WTC11 (cell line): ENCODE measurements around the gene GPR162. TPM values are rescaled to one million over a fixed set of nuclear protein-coding genes. Genes with fewer than 3 reads are reported as not detected.

Source experiments
- ATAC-seq: fragments of 200-7000 bp; cut with Tn5 transposase; 2 replicates; pipeline ENCODE4 v1.10.0; 2021; ENCODE audit warnings: mild to moderate bottlenecking, moderate library complexity
- CTCF ChIA-PET: fragments of 300-600 bp; sonication (Branson Sonifier 250); formaldehyde crosslinking; loops from one replicate; lab custom pipeline; 2021; ENCODE audit warnings: antibody characterized with exemption; lab: Charles Lee
- POLR2A ChIA-PET: fragments of 350-600 bp; sonication (Branson Sonifier 250); formaldehyde crosslinking; loops from one replicate; lab custom pipeline; 2021; ENCODE audit warnings: antibody characterized with exemption; lab: Charles Lee
- DNase-seq: peaks from one replicate; pipeline ENCODE4 v3.0.0; 2021; ENCODE audit warnings: low spot score
- H3K27ac Mint-ChIP-seq: 2 replicates; pipeline ENCODE4 v1.8.0; 2021; ENCODE audit warnings: mixed read lengths
- H3K27me3 Mint-ChIP-seq: 2 replicates; pipeline ENCODE4 v1.8.0; 2021; ENCODE audit warnings: low read depth, mild to moderate bottlenecking, moderate library complexity, mixed read lengths
- H3K36me3 Mint-ChIP-seq: 2 replicates; pipeline ENCODE4 v1.8.0; 2021; ENCODE audit warnings: mixed read lengths
- H3K4me1 Mint-ChIP-seq: 2 replicates; pipeline ENCODE4 v1.8.0; 2022; ENCODE audit warnings: mixed read lengths
- H3K4me3 Mint-ChIP-seq: 2 replicates; pipeline ENCODE4 v1.8.0; 2021; ENCODE audit warnings: mild to moderate bottlenecking, moderate library complexity, mixed read lengths
- H3K9me3 Mint-ChIP-seq: 2 replicates; pipeline ENCODE4 v1.8.0; 2021; ENCODE audit warnings: mixed read lengths
- ARID4B ChIP-seq: sonication (generic); formaldehyde crosslinking; IDR thresholded peaks from 2 replicates; pipeline ENCODE4 v1.8.0; 2023; ENCODE audit warnings: missing genetic modification reagents, mild to moderate bottlenecking, borderline replicate concordance
- ATF1 ChIP-seq: sonication (generic); formaldehyde crosslinking; IDR thresholded peaks from 2 replicates; pipeline ENCODE4 v1.8.1; 2023; ENCODE audit warnings: mild to moderate bottlenecking, moderate library complexity, missing genetic modification reagents
- ATF6 ChIP-seq: sonication (generic); formaldehyde crosslinking; IDR thresholded peaks from 2 replicates; pipeline ENCODE4 v1.8.1; 2023; ENCODE audit warnings: mild to moderate bottlenecking, missing genetic modification reagents
- E2F5 ChIP-seq: sonication (generic); formaldehyde crosslinking; IDR thresholded peaks from 2 replicates; pipeline ENCODE4 v1.8.1; 2022; ENCODE audit warnings: mild to moderate bottlenecking, moderate library complexity, missing genetic modification reagents
- ELF4 ChIP-seq: sonication (generic); formaldehyde crosslinking; IDR thresholded peaks from 2 replicates; pipeline ENCODE4 v1.8.1; 2022; ENCODE audit warnings: low read depth, mild to moderate bottlenecking, moderate library complexity, missing genetic modification reagents
- EMX1 ChIP-seq: fragments of 250-450 bp; sonication (Bioruptor Pico); IDR thresholded peaks from 2 replicates; pipeline ENCODE4 v1.8.0; 2021; ENCODE audit warnings: mild to moderate bottlenecking
- GTF2I ChIP-seq: fragments of 250-450 bp; sonication (Bioruptor Pico); conservative IDR thresholded peaks from 2 replicates; pipeline ENCODE4 v1.4.0; 2021; ENCODE audit warnings: mild to moderate bottlenecking
- HMGA2 ChIP-seq: fragments of 250-450 bp; sonication (Bioruptor Pico); IDR thresholded peaks from 2 replicates; pipeline ENCODE4 v1.4.0; 2021; ENCODE audit warnings: mild to moderate bottlenecking, moderate library complexity
- HMGXB4 ChIP-seq: sonication (generic); formaldehyde crosslinking; IDR thresholded peaks from 2 replicates; pipeline ENCODE4 v1.8.1; 2023; ENCODE audit warnings: mild to moderate bottlenecking, moderate library complexity, missing genetic modification reagents
- MXD4 ChIP-seq: fragments of 250-450 bp; sonication (Bioruptor Pico); IDR thresholded peaks from 2 replicates; pipeline ENCODE4 v1.8.0; 2021; ENCODE audit warnings: mild to moderate bottlenecking, moderate library complexity, borderline replicate concordance
- OVOL2 ChIP-seq: fragments of 250-450 bp; sonication (Bioruptor Pico); IDR thresholded peaks from 2 replicates; pipeline ENCODE4 v1.9.0; 2021; ENCODE audit warnings: mild to moderate bottlenecking, borderline replicate concordance
- RORB ChIP-seq: fragments of 250-450 bp; sonication (Bioruptor Pico); IDR thresholded peaks from 2 replicates; pipeline ENCODE4 v1.9.0; 2021; ENCODE audit warnings: mild to moderate bottlenecking
- SOX15 ChIP-seq: fragments of 250-450 bp; sonication (Bioruptor Pico); IDR thresholded peaks from 2 replicates; pipeline ENCODE4 v1.9.0; 2021; ENCODE audit warnings: mild to moderate bottlenecking
- TEAD1 ChIP-seq: sonication (generic); formaldehyde crosslinking; IDR thresholded peaks from 2 replicates; pipeline ENCODE4 v1.8.0; 2022; ENCODE audit warnings: mild to moderate bottlenecking, missing genetic modification reagents
- ZNF138 ChIP-seq: sonication (generic); formaldehyde crosslinking; conservative IDR thresholded peaks from 2 replicates; pipeline ENCODE4 v1.8.1; 2022; ENCODE audit warnings: mild to moderate bottlenecking, moderate library complexity, missing genetic modification reagents
- ZNF219 ChIP-seq: sonication (generic); formaldehyde crosslinking; IDR thresholded peaks from 2 replicates; pipeline ENCODE4 v1.8.0; 2023; ENCODE audit warnings: missing genetic modification reagents, mild to moderate bottlenecking, borderline replicate concordance
- total RNA-seq: library from RNA; stranded (reverse); gene quantifications from 3 replicates; pipeline ENCODE4 v1.2.3, GENCODE V29; 2021

The GPR162 gene
- total RNA-seq, 1 experiment from 2014 or later: 7.3 TPM

- TF ChIP-seq ARID4B (CRISPR knock-in tag) (0 out of 2 replicates have a peak, but pooled peaks have one; percentile 14), OVOL2 (CRISPR knock-in tag) (no peak)
- TF ChIP-seq, all 79 proteins: peak for 5
Observed at GRCh38 chr12:6871052-6871957, 49.7 kb downstream of the GPR162 start (continued).

- DNase-seq: peak; percentile 95
- no peaks in the 10 kb centered on the region for H3K27me3 Mint-ChIP-seq
- H3K4me3 Mint-ChIP-seq: peak overlapping the region; percentile 89
- ChIA-PET CTCF (interaction anchor here (0.6 to 8.5 kb wide), 59 partner anchors 10 to 401 kb away, joined by 3 to 181 read pairs (median 5); partner anchors contain the start of genes C12orf57, C1RL, CDCA3 and COPS7A), POLR2A (interaction anchor here (0.5 to 3.3 kb wide), 25 partner anchors 9 to 252 kb away, joined by 3 to 38 read pairs (median 5); partner anchors contain the start of genes C12orf57, CDCA3, COPS7A and LRRC23)
- peaks cover 44% of the 10 kb centered on the region for H3K36me3 Mint-ChIP-seq
- ATAC-seq: peak; percentile 31
- peaks cover 44% of the 10 kb centered on the region for H3K4me1 Mint-ChIP-seq
- H3K27ac Mint-ChIP-seq: peak overlapping the region; percentile 96
- no peaks in the 10 kb centered on the region for H3K9me3 Mint-ChIP-seq
- TF ChIP-seq ZNF219 (CRISPR knock-in tag): no peak
- peak; percentile 78 for TF ChIP-seq HMGXB4 (CRISPR knock-in tag)
- TF ChIP-seq TEAD1 (CRISPR knock-in tag): peak; percentile 14; the same call in 1 of the 2 replicates
- TF ChIP-seq EMX1 (CRISPR knock-in tag): 0 out of 2 replicates have a peak, but pooled peaks have one; percentile 6
- TF ChIP-seq MXD4 (CRISPR knock-in tag): no peak
- no peak for TF ChIP-seq GTF2I (CRISPR knock-in tag)
- TF ChIP-seq ATF6 (CRISPR knock-in tag): no peak
- TF ChIP-seq HMGA2 (CRISPR knock-in tag): no peak
- TF ChIP-seq SOX15 (CRISPR knock-in tag): no peak
- TF ChIP-seq ATF1 (CRISPR knock-in tag): 0 out of 2 replicates have a peak, but pooled peaks have one; percentile 50
- TF ChIP-seq ARID4B (CRISPR knock-in tag): peak; percentile 33; the same call in 1 of the 2 replicates
- no peak for TF ChIP-seq RORB (CRISPR knock-in tag)
- TF ChIP-seq ELF4 (CRISPR knock-in tag): no peak
- TF ChIP-seq E2F5 (CRISPR knock-in tag): no peak
- TF ChIP-seq ZNF138: no peak
Observed at GRCh38 chr12:6872073-6873048, 50.7 kb downstream of the GPR162 start.
